ENCODE measurements around the gene ELOVL2.

- TF ChIP-seq, protein P1, sequence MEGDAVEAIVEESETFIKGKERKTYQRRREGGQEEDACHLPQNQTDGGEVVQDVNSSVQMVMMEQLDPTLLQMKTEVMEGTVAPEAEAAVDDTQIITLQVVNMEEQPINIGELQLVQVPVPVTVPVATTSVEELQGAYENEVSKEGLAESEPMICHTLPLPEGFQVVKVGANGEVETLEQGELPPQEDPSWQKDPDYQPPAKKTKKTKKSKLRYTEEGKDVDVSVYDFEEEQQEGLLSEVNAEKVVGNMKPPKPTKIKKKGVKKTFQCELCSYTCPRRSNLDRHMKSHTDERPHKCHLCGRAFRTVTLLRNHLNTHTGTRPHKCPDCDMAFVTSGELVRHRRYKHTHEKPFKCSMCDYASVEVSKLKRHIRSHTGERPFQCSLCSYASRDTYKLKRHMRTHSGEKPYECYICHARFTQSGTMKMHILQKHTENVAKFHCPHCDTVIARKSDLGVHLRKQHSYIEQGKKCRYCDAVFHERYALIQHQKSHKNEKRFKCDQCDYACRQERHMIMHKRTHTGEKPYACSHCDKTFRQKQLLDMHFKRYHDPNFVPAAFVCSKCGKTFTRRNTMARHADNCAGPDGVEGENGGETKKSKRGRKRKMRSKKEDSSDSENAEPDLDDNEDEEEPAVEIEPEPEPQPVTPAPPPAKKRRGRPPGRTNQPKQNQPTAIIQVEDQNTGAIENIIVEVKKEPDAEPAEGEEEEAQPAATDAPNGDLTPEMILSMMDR (IDR thresholded peaks at IDR 0.05): no peak
- no peak for TF ChIP-seq POLR2A (IDR thresholded peaks at IDR 0.05)
These were observed 87.3 kb downstream of the ELOVL2 start for GRCh38 chr6:10956776-10957175.

All from sigmoid colon (tissue), 3 donors.